Spinal cord (tissue), 10 donors: ENCODE results near the gene DOCK9. TPM values are rescaled to one million over a fixed set of nuclear protein-coding genes. Genes with fewer than 3 reads are reported as not detected.
A peak's percentile ranks its signal among the peaks of the same experiment; 100 is the strongest.

ENCODE experiments used
- DNase-seq, 6 donors: peaks; one replicate each; pipeline versions ENCODE4 v3.0.0 to v3.0.0-alpha.2; 2013 to 2015; ENCODE audit warnings: low spot score in 6 of 6, low read depth in 4 of 6
- H3K27ac ChIP-seq: one replicate; pipeline ENCODE4 v1.5.1; 2013; ENCODE audit warnings: low read depth, low read length, control low read depth
- H3K27me3 ChIP-seq: one replicate; pipeline ENCODE4 v1.6.1; 2013; ENCODE audit warnings: low read length; ENCODE audit not compliant: control insufficient read depth, insufficient read depth
- H3K36me3 ChIP-seq: one replicate; pipeline ENCODE4 v1.6.1; 2013; ENCODE audit warnings: low read length; ENCODE audit not compliant: control insufficient read depth, insufficient read depth
- H3K4me1 ChIP-seq: one replicate; pipeline ENCODE4 v1.6.1; 2013; ENCODE audit warnings: low read length; ENCODE audit not compliant: control insufficient read depth, insufficient read depth
- H3K4me3 ChIP-seq: one replicate; pipeline ENCODE4 v1.5.1; 2013; ENCODE audit warnings: low read depth, low read length, control low read depth
- H3K9me3 ChIP-seq: one replicate; pipeline ENCODE4 v1.6.1; 2013; ENCODE audit warnings: low read length; ENCODE audit not compliant: control insufficient read depth, insufficient read depth
- WGBS: methylation state at CpG from one replicate; pipeline ENCODE4 v1.1.5; 2013; ENCODE audit warnings: missing lambda C conversion rate; ENCODE audit not compliant: insufficient coverage; 5-methylcytosine and 5-hydroxymethylcytosine counted together
- polyA plus RNA-seq, 2 donors: library from polyadenylated mRNA; unstranded; fragments of 120-200 nt; gene quantifications; one replicate each; pipeline ENCODE4 v1.2.1, GENCODE V29; 2013; ENCODE audit not compliant: insufficient read length in 2 of 2
- total RNA-seq, 2 donors: library from RNA; depleted of rRNA in 1 of 2; stranded (reverse); fragments of 120-200 nt in 1 of 2; fragments of >200 nt in 1 of 2; gene quantifications; one replicate each; pipeline versions ENCODE4 v1.2.3 to v1.2.4, GENCODE V29; 2013 to 2014
- donor health status: healthy.

Gene DOCK9
- total and polyA plus RNA-seq, 4 donors = 74.4 to 117 (median 97.3) TPM

GRCh38 chr13:99009987-99010551 lies 32.2 kb upstream of the DOCK9 start:
- 90% methylated on average over 2 of the region's 4 CpGs for WGBS
- Histone ChIP-seq H3K9me3 (no peaks in the 10 kb centered on the region), H3K27me3 (no peaks in the 10 kb centered on the region), H3K36me3 (no peaks in the 10 kb centered on the region), H3K4me3 (no peak overlapping the region), H3K27ac (no peak overlapping the region), H3K4me1 (peaks cover 2% of the 10 kb centered on the region)
- DNase-seq = no peak

DNA sequence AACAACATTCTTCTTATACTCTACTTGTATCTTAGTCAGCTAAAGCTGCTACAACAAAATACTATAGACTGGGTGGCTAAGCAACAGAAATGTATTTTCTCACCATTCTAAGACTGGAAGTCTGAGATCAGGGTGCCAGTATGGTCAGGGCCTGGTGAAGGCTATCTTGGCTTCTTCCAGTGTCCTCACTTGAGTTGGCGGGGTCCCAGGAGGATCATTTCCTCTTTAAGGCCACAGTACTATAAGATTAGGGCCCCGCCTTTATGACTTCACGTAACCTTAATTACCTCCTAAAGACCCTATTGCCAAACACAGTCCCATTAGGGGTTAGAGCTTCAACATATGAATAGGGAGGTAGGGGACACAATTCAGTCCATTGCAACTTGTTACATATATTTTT lies 30.7 kb upstream of the DOCK9 start:
- Histone ChIP-seq H3K27ac (no peak overlapping the region), H3K36me3 (no peaks in the 10 kb centered on the region), H3K27me3 (no peaks in the 10 kb centered on the region), H3K9me3 (no peaks in the 10 kb centered on the region), H3K4me1 (no peaks in the 10 kb centered on the region), H3K4me3 (no peak overlapping the region)
- no CpG with 5 or more reads among the region's 3 CpGs for WGBS
- DNase-seq = no peak

DNA sequence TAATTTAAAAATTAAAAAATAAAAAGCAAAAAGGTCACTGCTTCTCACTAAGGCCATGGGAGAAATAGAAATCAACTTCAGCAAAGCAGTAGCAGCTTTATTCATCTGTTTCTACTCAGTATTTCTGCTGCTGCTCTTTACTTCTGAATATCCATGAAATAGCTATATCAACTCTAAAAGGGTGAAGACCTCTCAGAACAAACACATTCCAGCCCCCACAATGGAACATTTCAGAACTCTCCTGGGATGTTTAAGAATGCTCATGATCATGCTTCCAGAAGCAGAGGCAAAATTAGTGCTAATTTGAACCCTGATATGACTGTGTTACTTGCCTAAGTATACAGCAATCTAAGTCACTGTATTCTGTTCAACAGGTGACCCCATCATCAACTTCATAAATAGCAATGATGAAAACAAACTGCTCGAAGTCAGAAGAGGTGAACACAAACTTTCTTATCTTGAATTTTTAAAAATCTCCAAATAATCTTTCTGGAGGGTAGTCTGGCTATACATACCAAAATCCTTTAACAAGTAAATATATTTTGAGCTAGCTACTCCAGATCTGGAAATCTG lies 29.6 kb upstream of the DOCK9 start:
- Histone ChIP-seq H3K27ac (no peak overlapping the region), H3K36me3 (no peaks in the 10 kb centered on the region), H3K27me3 (no peaks in the 10 kb centered on the region), H3K4me1 (no peaks in the 10 kb centered on the region), H3K9me3 (no peaks in the 10 kb centered on the region), H3K4me3 (no peak overlapping the region)
- DNase-seq = no peak
- no CpG with 5 or more reads among the region's 1 CpG for WGBS

DNA sequence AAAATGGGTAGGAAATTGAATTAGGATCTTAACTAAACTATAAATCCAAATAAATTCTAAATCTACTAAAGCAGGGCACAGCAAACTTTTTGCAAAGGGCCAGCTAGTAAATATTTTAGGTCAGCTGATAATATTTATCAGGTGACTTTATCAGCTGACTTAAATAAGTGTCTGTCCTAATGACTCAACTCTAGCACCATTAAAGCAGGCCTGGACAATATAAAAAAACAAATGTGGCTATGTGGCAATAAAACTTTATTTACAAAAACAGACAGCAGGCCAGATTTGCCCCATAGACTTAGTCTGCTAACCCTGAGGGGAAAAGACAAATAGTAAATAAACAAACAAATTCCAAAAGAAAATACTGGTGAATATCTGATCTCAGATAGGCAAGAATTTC lies 27.7 kb upstream of the DOCK9 start:
- no peaks in the 10 kb centered on the region for H3K9me3 ChIP-seq
- H3K27ac ChIP-seq = no peak overlapping the region
- H3K4me1 ChIP-seq = no peaks in the 10 kb centered on the region
- H3K27me3 ChIP-seq = no peaks in the 10 kb centered on the region
- H3K36me3 ChIP-seq = no peaks in the 10 kb centered on the region
- no peak for DNase-seq
- no peak overlapping the region for H3K4me3 ChIP-seq

DNA sequence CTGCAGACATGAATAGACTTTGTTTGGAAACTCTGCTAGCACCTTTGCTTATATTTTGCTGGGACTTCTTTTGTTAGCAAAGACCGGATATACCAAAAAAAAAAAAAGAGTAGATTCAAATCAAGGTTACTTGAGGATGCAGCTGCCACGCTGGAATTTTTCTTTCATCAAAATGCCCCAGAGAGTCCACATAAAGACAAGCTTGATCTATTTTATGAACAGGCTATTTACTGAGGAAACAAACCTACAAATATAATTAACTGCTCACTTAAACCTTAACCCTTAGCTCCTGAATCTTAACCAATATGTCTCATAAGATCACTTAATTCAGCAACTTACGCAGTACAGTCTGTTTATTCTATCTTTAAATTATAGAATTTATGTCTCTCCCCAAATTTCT lies 27.1 kb upstream of the DOCK9 start:
- H3K9me3 ChIP-seq = no peaks in the 10 kb centered on the region
- no CpG with 5 or more reads among the region's 3 CpGs for WGBS
- H3K27me3 ChIP-seq = no peaks in the 10 kb centered on the region
- H3K36me3 ChIP-seq = no peaks in the 10 kb centered on the region
- H3K4me3 ChIP-seq = no peak overlapping the region
- peak in 1 of 6 donors; percentile 40 for DNase-seq
- no peak overlapping the region for H3K27ac ChIP-seq
- H3K4me1 ChIP-seq = no peaks in the 10 kb centered on the region

DNA sequence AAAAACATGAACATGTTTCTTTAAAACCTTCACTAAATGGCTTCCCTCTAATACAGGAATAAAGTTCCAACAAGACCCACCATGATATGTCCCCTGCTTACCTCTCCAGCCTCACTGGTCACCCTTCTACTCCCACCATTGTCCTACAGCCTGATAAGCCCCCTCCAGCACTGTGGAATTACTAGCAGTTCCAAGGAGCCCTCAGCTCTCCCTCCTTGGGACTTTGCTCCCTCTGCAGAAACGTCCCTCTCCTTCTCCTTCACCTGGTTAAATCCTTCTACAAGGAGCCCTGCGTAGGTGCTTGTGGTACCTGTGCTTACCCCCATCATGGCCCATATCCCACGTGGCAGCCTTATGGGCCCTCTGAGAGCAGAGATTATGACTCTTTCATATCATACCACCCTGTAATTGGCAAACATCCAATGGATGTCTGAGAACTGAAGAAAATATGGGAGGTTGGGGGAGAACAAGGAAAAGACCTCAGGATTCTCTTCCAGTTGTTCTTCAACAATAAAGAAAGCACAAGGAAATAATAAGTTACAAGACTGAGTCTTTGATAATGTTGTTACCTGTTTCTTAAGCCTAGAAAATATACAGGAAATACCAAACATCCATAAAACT lies 26.1 kb upstream of the DOCK9 start:
- no peaks in the 10 kb centered on the region for H3K27me3 ChIP-seq
- H3K4me1 ChIP-seq = no peaks in the 10 kb centered on the region
- no peaks in the 10 kb centered on the region for H3K36me3 ChIP-seq
- H3K27ac ChIP-seq = peak overlapping the region; percentile 6
- DNase-seq = no peak
- H3K9me3 ChIP-seq = no peaks in the 10 kb centered on the region
- no peak overlapping the region for H3K4me3 ChIP-seq
- WGBS = 86% methylated on average over 2 of the region's 3 CpGs

GRCh38 chr13:99003186-99003585 lies 25.3 kb upstream of the DOCK9 start:
- no peak for DNase-seq
- no peaks in the 10 kb centered on the region for H3K36me3 ChIP-seq
- H3K27me3 ChIP-seq = no peaks in the 10 kb centered on the region
- H3K4me3 ChIP-seq = no peak overlapping the region
- no peak overlapping the region for H3K27ac ChIP-seq
- no peaks in the 10 kb centered on the region for H3K9me3 ChIP-seq
- WGBS = 84% methylated on average over 3 of the region's 4 CpGs
- H3K4me1 ChIP-seq = no peaks in the 10 kb centered on the region

DNA sequence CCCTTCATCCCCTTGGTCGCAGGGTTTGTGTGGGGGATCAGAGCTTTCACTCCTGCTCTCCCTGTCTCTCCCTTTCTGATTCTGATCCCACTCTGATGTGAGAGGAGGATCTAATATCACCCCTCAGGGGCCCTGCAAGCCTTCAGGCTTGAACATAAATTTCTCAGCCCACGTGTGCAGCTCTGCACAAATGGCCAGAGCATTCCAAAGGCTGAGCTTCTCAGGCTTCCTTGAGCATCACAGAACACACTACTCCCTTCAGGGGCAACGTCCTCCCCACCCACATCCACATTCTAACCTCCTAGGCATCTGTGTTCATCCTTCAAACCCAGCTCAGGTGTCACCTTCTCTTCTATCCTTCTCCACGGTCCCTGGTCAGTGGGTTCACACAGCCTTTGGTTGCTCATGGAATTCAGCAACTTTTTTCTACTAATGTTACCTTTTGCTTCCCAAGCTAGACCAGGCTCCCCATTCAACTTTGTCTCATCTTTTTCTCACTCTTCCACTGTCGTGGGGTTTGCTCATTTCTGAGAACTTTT lies 24.4 kb upstream of the DOCK9 start:
- no peak for DNase-seq
- Histone ChIP-seq H3K27me3 (no peaks in the 10 kb centered on the region), H3K4me1 (no peaks in the 10 kb centered on the region)

GRCh38 chr13:99000137-99000536 lies 22.3 kb upstream of the DOCK9 start:
- 80% methylated on average over 1 of the region's 2 CpGs for WGBS
- Histone ChIP-seq H3K9me3 (no peaks in the 10 kb centered on the region), H3K27ac (no peak overlapping the region), H3K4me3 (no peak overlapping the region), H3K36me3 (no peaks in the 10 kb centered on the region), H3K4me1 (no peaks in the 10 kb centered on the region), H3K27me3 (no peaks in the 10 kb centered on the region)
- no peak for DNase-seq

More for the DNA sequence above, 24.4 kb upstream of the DOCK9 start:
- no peak overlapping the region for H3K27ac ChIP-seq
- no peaks in the 10 kb centered on the region for H3K9me3 ChIP-seq
- WGBS = 58% methylated on average over 3 of the region's 5 CpGs
- no peaks in the 10 kb centered on the region for H3K36me3 ChIP-seq
- no peak overlapping the region for H3K4me3 ChIP-seq

DNA sequence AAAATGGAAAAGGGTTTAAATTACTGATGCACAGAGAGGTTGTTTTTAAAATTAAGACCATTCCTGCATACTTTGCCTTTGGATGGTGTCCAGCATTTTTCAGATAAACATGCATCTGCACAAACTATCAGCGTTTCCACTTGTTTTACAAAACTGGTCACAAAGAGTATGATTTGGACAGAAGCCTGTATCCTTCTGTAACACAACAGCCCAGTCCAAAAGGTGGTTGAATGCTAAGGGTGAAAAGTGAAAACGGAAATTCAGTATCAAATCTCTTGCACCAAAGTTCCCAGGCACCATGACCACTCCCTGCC lies 21.7 kb upstream of the DOCK9 start:
- Histone ChIP-seq H3K36me3 (no peaks in the 10 kb centered on the region), H3K4me3 (no peak overlapping the region), H3K4me1 (no peaks in the 10 kb centered on the region), H3K27me3 (no peaks in the 10 kb centered on the region), H3K9me3 (no peaks in the 10 kb centered on the region), H3K27ac (no peak overlapping the region)
- WGBS = no CpG with 5 or more reads among the region's 2 CpGs
- no peak for DNase-seq
